Activated naive CD8-positive, alpha-beta T cell treated with anti-CD3 and anti-CD28 coated beads for 36 hours (primary cell): ENCODE measurements around the gene CLDN14. TPM values are rescaled to one million over a fixed set of nuclear protein-coding genes. Genes with fewer than 3 reads are reported as not detected.

Source experiments
- DNase-seq: peaks from one replicate; pipeline ENCODE4 v3.0.0; 2021
- H3K27ac Mint-ChIP-seq: one replicate; pipeline ENCODE4 v1.8.0; 2022; ENCODE audit warnings: mild to moderate bottlenecking, moderate library complexity, mixed read lengths
- H3K27me3 Mint-ChIP-seq: one replicate; pipeline ENCODE4 v1.8.0; 2022; ENCODE audit warnings: mild to moderate bottlenecking, mixed read lengths
- H3K36me3 Mint-ChIP-seq: one replicate; pipeline ENCODE4 v1.8.0; 2021; ENCODE audit warnings: mild to moderate bottlenecking, mixed read lengths
- H3K4me1 Mint-ChIP-seq: one replicate; pipeline ENCODE4 v1.8.0; 2021; ENCODE audit warnings: mixed read lengths
- H3K4me3 Mint-ChIP-seq: one replicate; pipeline ENCODE4 v1.8.0; 2022; ENCODE audit warnings: mild to moderate bottlenecking, moderate library complexity, mixed read lengths
- H3K9me3 Mint-ChIP-seq: one replicate; pipeline ENCODE4 v1.8.0; 2022; ENCODE audit warnings: mixed read lengths
- total RNA-seq, 2 experiments: library from RNA; stranded (reverse); gene quantifications; one replicate each; pipeline ENCODE4 v1.2.3, GENCODE V29; 2021

CLDN14 gene
- total RNA-seq, 2 experiments from 2014 or later, result not detected

DNA sequence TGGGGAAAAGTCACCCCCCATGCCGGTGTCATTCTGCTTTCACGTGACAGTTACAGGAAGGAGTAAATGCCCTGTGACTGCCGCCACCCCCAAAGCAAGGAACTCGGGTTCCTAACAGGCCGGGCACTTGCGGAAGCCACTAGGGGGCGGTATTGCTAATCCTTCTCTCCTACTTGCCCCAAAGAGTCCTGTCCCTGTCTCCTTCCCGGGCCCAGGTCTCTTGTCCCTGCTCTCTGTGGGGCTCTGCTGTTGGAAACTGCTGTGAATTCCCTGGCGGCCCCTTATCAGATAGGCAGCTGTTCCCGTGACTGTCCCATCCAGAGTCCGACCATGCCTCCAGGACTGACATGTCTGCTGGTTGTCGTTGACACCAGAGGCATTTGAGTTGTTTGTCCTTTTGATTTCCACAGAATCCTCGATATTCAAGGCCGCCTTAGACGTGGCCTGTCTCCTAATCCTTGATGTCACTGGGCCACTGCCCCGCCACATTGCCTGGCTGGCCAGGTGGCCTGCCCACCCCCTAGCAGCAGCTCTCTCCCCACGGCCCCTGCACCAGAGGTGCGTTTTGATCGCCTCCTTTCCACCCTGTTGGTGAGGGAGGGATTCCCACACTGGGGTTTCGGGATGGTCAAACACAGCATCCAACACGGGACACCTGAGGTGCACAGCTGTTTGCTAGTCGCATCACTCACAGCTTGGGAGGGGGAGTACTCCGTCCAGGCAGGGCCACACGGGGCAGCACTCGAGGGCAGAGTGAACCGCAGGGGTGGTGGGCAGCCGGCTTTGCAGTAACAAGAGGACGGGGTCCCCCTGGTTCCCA lies 57.4 kb downstream of the CLDN14 start:
- Mint-ChIP-seq H3K27ac (no peak overlapping the region), H3K36me3 (peaks cover 7% of the 10 kb centered on the region), H3K4me1 (no peaks in the 10 kb centered on the region), H3K27me3 (no peaks in the 10 kb centered on the region), H3K4me3 (no peak overlapping the region), H3K9me3 (no peaks in the 10 kb centered on the region)
- DNase-seq, result peak; percentile 23

DNA sequence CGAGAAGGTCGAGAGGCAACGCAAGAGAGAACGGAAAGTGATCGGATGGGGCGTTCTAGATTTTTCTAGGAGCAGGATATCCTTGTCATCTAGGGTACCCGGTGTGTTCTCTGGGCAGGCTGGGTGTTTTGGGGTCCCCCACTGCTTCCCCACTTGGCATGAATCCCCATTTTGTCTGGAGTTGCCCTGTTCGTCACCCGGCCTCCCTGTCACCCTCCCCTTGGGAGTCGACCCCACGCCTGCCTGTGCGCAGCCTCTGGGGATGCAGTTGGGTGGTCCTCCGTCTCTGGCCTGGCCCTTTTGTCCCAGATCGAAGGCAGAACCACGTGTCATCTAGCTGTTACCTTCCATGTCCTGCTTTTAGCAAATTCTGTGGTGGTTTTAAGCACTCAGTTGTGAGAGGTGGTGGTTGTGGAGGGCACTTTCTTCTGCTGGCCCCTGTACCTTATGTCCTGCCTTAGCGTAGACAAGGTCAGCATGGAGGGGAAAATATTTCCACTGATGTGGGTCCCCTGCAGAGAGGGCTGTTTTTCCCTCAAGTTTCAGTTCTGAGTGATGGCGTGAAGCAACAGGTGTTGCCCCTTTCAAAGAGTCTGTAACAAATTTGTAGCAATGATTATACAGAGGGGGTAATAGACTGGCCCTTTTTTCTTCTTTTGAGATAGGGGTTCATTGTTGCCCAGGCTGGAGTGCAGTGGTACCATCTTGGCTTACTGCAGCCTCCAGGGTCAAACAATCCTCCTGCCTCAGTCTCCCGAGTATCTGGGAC lies 59.2 kb downstream of the CLDN14 start:
- H3K27me3 Mint-ChIP-seq, result no peaks in the 10 kb centered on the region

DNA sequence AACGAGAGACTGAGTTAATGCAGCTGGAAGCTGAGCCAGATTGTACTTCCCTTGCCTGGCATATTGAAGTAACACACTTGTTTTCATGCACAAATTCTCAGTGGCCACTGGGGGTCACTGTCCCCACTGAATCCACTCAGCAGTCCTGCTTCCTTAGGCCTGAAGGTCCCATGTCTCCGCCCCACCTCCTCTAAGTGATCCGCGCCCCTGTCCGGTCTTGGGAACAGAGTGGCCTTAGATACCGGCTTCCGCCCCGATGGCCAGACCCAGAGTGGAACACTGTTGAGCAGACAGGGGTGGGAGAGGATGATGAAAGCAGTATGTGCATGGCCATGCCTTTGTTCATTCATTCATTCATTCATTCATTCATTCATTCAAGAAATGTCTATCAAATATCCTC lies 59.9 kb downstream of the CLDN14 start:
- peak; percentile 44 for DNase-seq

More for the DNA sequence above, 59.2 kb downstream of the CLDN14 start:
- Mint-ChIP-seq H3K4me3 (no peak overlapping the region), H3K27ac (no peak overlapping the region), H3K9me3 (no peaks in the 10 kb centered on the region), H3K36me3 (peaks cover 11% of the 10 kb centered on the region), H3K4me1 (no peaks in the 10 kb centered on the region)
- DNase-seq, result no peak

DNA sequence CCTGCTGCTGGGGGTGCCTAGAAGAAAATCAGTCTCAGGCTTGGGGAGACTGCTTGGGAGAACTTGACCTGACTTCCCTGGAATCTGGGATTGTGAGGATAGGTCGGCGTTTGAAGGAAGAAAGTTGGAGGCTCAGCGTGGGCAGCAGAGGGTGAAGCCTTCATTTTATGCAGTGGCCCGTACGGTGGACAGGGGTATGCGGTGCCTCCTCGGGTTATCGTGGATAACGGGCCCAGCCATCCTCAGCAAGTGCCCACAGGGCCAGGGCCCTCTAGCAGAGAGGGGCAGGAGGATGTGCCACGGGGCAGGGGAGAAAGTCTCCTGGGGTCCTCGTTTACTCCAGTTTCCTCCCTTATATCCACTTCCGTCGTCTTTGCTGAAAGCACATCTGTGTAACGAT lies 60.7 kb downstream of the CLDN14 start:
- H3K27me3 Mint-ChIP-seq, result no peaks in the 10 kb centered on the region
- peaks cover 11% of the 10 kb centered on the region for H3K36me3 Mint-ChIP-seq
- H3K4me3 Mint-ChIP-seq, result no peak overlapping the region
- no peak overlapping the region for H3K27ac Mint-ChIP-seq
- no peak for DNase-seq
- H3K9me3 Mint-ChIP-seq, result no peaks in the 10 kb centered on the region
- no peaks in the 10 kb centered on the region for H3K4me1 Mint-ChIP-seq

More for the DNA sequence above, 59.9 kb downstream of the CLDN14 start:
- H3K4me1 Mint-ChIP-seq, result no peaks in the 10 kb centered on the region
- no peaks in the 10 kb centered on the region for H3K27me3 Mint-ChIP-seq
- no peaks in the 10 kb centered on the region for H3K9me3 Mint-ChIP-seq
- H3K36me3 Mint-ChIP-seq, result peaks cover 11% of the 10 kb centered on the region
- H3K4me3 Mint-ChIP-seq, result no peak overlapping the region
- H3K27ac Mint-ChIP-seq, result no peak overlapping the region

DNA sequence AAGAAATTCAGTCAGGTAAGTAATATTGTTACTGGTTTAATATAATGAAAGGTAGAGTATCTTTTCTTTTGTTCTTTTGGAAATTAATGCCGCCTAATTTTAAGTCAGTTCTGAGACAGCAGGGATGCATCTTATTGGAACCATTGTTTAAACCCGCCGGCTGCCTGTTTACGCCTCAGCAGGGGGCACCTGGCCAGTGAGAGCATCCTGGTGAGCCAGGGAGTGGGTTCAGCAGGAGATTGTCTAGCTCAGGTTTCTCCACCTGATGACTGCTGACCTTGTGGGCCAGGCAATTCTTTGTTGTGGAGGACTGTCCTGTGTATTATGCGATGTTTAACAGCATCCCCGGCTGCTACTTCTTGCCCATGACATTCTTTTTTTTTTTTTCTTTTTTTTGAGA lies 64.5 kb downstream of the CLDN14 start:
- Mint-ChIP-seq H3K27me3 (no peaks in the 10 kb centered on the region), H3K9me3 (no peaks in the 10 kb centered on the region), H3K36me3 (peaks cover 23% of the 10 kb centered on the region), H3K4me3 (no peak overlapping the region), H3K4me1 (no peaks in the 10 kb centered on the region), H3K27ac (no peak overlapping the region)
- DNase-seq, result no peak

DNA sequence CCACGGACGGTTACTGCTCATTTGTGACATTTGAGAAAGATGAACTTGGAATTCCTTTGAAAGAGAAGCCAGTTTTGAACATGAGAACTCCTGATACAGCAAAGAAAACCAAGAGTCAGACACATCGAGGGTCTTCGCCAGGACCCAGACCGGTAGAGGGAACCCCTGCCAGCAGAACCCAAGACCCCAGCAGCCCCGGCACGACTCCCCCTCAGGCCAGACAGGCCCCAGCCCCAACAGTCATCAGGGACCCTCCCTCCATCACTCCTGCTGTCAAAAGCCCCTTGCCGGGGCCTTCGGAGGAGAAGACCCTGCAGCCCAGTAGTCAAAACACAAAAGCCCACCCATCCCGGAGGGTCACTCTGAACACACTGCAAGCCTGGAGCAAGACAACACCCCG lies 67.0 kb downstream of the CLDN14 start:
- no peak overlapping the region for H3K4me3 Mint-ChIP-seq
- no peaks in the 10 kb centered on the region for H3K9me3 Mint-ChIP-seq
- no peak overlapping the region for H3K27ac Mint-ChIP-seq
- H3K27me3 Mint-ChIP-seq, result no peaks in the 10 kb centered on the region
- H3K4me1 Mint-ChIP-seq, result no peaks in the 10 kb centered on the region
- H3K36me3 Mint-ChIP-seq, result peaks cover 26% of the 10 kb centered on the region
- DNase-seq, result no peak

DNA sequence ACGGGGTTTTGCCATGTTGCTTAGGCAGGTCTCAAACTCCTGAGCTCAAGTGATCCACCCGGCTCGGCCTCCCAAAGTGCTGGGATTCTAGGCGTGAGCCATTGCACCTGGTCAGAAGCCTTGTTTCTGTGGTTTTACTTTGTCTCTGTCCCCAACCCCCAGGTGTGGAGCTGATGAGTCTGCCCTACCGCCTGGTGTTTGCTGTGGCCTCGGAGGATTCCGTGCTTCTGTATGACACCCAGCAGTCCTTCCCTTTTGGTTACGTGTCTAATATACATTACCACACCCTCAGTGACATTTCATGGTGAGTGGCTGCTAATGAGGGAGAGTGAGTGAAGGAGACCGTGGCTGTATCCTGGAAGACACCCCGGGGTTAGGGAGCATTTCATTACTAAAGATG lies 68.6 kb downstream of the CLDN14 start:
- Mint-ChIP-seq H3K9me3 (no peaks in the 10 kb centered on the region), H3K36me3 (peaks cover 31% of the 10 kb centered on the region), H3K4me1 (no peaks in the 10 kb centered on the region), H3K27ac (no peak overlapping the region), H3K27me3 (no peaks in the 10 kb centered on the region), H3K4me3 (no peak overlapping the region)
- no peak for DNase-seq

Other genes starting within 250 kb of the CLDN14 start
- 10 to 100 TPM; 15.2 to 17.4 TPM for gene MORC3, start 159.9 kb downstream of the CLDN14 start, total RNA-seq
- 10 to 100 TPM; 35.6 to 38.0 TPM for gene CHAF1B, start 94.7 kb downstream of the CLDN14 start, total RNA-seq
- not detected for gene SIM2, start 219.0 kb upstream of the CLDN14 start, total RNA-seq